Fibroblast of skin of right biceps (primary cell): ENCODE results near the gene HRH1.

Experiments used
- DNase-seq: peaks from one replicate; pipeline ENCODE4 v3.0.0-alpha.2; 2013

HRH1 gene

GRCh38 chr3:11287404-11287803 is 133.1 kb downstream of the HRH1 start:
- DNase-seq, result no peak

- peak; percentile 59 for DNase-seq
These were observed 133.8 kb downstream of the HRH1 start for GRCh38 chr3:11288021-11288491.

GRCh38 chr3:11288786-11289637 is 134.7 kb downstream of the HRH1 start:
- peak; percentile 92 for DNase-seq

- no peak for DNase-seq
These were observed 135.6 kb downstream of the HRH1 start for GRCh38 chr3:11289864-11290263.

GRCh38 chr3:11290743-11291680 is 136.7 kb downstream of the HRH1 start:
- peak; percentile 64 for DNase-seq

- no peak for DNase-seq
These were observed 137.5 kb downstream of the HRH1 start for GRCh38 chr3:11291808-11292207.

- no peak for DNase-seq
These were observed 142.8 kb downstream of the HRH1 start for GRCh38 chr3:11297126-11297525.

- no peak for DNase-seq
These were observed 146.7 kb downstream of the HRH1 start for GRCh38 chr3:11300970-11301369.

GRCh38 chr3:11302444-11302843 is 148.2 kb downstream of the HRH1 start:
- DNase-seq, result no peak

- no peak for DNase-seq
These were observed 149.9 kb downstream of the HRH1 start for GRCh38 chr3:11304175-11304574.

- DNase-seq, result no peak
These were observed 151.2 kb downstream of the HRH1 start for GRCh38 chr3:11305509-11305908.

GRCh38 chr3:11306817-11307589 is 152.7 kb downstream of the HRH1 start:
- no peak for DNase-seq

GRCh38 chr3:11307830-11308432 is 153.6 kb downstream of the HRH1 start:
- no peak for DNase-seq

- DNase-seq, result no peak
These were observed 156.0 kb downstream of the HRH1 start for GRCh38 chr3:11310258-11310657.

GRCh38 chr3:11312166-11312565 is 157.9 kb downstream of the HRH1 start:
- peak; percentile 51 for DNase-seq
